ENCODE measurements around the gene RMC1. TPM values are rescaled to one million over a fixed set of nuclear protein-coding genes. Genes with fewer than 3 reads are reported as not detected.
A peak's percentile ranks its signal among the peaks of the same experiment; 100 is the strongest.
"Not testable (repeated sequence)": the region's sequence is repeated elsewhere in the genome, so short reads cannot be mapped to it uniquely, and the experiment has no call there.

RMC1 gene
- total RNA-seq, 2 experiments from 2014 or later: 26.1 to 28.5 TPM

DNA sequence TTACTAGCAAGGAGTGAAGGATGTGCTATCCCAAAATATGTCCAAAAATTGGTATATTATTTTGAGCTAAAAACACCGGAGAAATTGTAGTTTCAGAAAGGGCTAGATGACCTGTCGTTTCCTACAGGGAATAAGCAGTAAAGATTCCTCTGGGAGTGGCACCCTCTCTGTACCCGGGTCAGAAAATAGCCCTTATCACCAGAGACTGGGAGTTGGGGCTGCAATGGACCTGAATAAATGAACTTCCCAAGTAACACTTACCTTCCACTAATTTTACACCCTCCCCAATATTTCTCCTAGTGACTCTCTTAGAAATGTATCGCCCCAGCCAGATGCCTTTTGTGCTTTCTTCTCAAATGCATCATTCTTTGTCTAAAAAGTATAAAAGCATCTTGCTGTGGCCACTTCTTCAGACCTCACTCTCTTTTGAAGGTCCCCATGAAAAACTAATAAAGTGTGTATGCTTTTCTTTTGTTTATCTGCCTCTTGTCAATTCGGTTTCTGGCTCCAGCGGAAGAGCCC lies 734 bp upstream of the RMC1 start:
- DNase-seq (no peak), ATAC-seq (no peak)
- Mint-ChIP-seq H3K27me3 (no peaks in the 10 kb centered on the region), H3K4me3 (peak overlapping the region; percentile 97), H3K4me1 (ENCODE audit: low read depth) (peaks cover 41% of the 10 kb centered on the region), H3K27ac (peak overlapping the region; percentile 89), H3K9me3 (no peaks in the 10 kb centered on the region), H3K36me3 (ENCODE audit: low read depth) (peaks cover 11% of the 10 kb centered on the region)
- POLR2A ChIA-PET: interaction anchor here (0.6 to 3.5 kb wide), 7 partner anchors 9 to 365 kb away, joined by 3 to 11 read pairs (median 5); partner anchors contain the start of genes NPC1 and RIOK3
- CTCF ChIA-PET: interaction anchor here (1.5 to 6.8 kb wide), 3 partner anchors 11 to 14 kb away, joined by 5 to 44 read pairs (median 5); no protein-coding TSS in a partner anchor
- TF ChIP-seq, protein P1, sequence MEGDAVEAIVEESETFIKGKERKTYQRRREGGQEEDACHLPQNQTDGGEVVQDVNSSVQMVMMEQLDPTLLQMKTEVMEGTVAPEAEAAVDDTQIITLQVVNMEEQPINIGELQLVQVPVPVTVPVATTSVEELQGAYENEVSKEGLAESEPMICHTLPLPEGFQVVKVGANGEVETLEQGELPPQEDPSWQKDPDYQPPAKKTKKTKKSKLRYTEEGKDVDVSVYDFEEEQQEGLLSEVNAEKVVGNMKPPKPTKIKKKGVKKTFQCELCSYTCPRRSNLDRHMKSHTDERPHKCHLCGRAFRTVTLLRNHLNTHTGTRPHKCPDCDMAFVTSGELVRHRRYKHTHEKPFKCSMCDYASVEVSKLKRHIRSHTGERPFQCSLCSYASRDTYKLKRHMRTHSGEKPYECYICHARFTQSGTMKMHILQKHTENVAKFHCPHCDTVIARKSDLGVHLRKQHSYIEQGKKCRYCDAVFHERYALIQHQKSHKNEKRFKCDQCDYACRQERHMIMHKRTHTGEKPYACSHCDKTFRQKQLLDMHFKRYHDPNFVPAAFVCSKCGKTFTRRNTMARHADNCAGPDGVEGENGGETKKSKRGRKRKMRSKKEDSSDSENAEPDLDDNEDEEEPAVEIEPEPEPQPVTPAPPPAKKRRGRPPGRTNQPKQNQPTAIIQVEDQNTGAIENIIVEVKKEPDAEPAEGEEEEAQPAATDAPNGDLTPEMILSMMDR (IDR thresholded peaks at IDR 0.05): no peak
- intact Hi-C loops (cut with micrococcal nuclease): loop anchor here (5.0 kb wide), 1 partner anchor 85 kb away; the partner anchor contains the start of gene NPC1

DNA sequence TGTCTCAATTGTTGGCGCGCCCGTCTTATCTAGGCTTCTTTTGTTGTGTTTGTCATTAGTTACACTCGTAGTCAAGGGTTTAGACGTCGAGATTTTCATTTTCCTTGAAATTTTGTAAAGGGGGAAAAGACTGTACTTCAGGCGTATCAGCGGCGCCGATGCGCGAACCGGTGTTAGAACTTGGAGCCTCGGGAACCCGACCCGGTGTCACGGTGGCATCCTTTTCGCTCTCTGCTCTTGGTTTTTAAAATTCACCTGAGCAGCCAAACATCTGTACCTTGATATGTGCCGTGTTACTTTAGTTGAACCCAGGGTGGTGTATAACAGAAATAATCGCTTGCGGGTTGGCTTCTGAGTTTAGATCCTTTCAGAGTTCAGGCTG lies 643 bp downstream of the RMC1 start:
- intact Hi-C loops (cut with micrococcal nuclease): loop anchor here (5.0 kb wide), 1 partner anchor 83 kb away; the partner anchor contains the start of gene NPC1
- CTCF ChIA-PET: interaction anchor here (1.1 to 1.7 kb wide), 3 partner anchors 11 to 20 kb away, joined by 3 to 4 read pairs (median 4); no protein-coding TSS in a partner anchor
- no peaks in the 10 kb centered on the region for H3K27me3 Mint-ChIP-seq
- H3K4me1 Mint-ChIP-seq (ENCODE audit: low read depth): peaks cover 35% of the 10 kb centered on the region
- ATAC-seq (no peak), DNase-seq (peak; percentile 18)
- H3K9me3 Mint-ChIP-seq: no peaks in the 10 kb centered on the region
- peak overlapping the region; percentile 97 for H3K4me3 Mint-ChIP-seq
- H3K36me3 Mint-ChIP-seq (ENCODE audit: low read depth): peaks cover 12% of the 10 kb centered on the region
- TF ChIP-seq, protein P1 (IDR thresholded peaks at IDR 0.05): no peak
- POLR2A ChIA-PET: interaction anchor here (1.5 to 3.5 kb wide), 4 partner anchors 16 to 76 kb away, joined by 5 to 11 read pairs (median 6); partner anchors contain the start of gene RIOK3
- peak overlapping the region; percentile 84 for H3K27ac Mint-ChIP-seq

DNA sequence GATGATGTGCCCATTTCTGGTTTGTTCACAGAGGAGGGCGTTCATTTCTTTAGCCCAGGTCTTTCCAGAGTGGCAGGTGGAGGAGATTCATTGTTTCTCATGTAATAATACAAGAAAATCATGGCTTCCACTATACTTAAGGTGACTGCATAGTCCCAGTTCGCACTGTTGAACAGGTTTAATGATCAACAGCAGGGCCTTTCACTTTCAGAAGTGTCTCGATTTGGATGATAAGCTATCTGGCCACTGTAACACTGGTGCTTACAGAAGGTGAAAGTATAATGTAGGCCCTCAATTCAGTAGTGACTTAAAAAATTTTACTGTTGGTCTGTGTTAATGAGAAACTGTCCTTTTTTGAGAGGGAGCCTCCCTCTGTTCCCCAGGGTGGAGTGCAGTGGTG lies 1.4 kb downstream of the RMC1 start:
- Mint-ChIP-seq H3K4me1 (ENCODE audit: low read depth) (peaks cover 33% of the 10 kb centered on the region), H3K27ac (peak overlapping the region; percentile 84), H3K36me3 (ENCODE audit: low read depth) (peaks cover 12% of the 10 kb centered on the region), H3K27me3 (no peaks in the 10 kb centered on the region), H3K4me3 (peak overlapping the region; percentile 97), H3K9me3 (no peaks in the 10 kb centered on the region)
- ATAC-seq: peak; percentile 14
- CTCF ChIA-PET: interaction anchor here (0.6 to 1.7 kb wide), 9 partner anchors 10 to 373 kb away, joined by 3 to 6 read pairs (median 4); no protein-coding TSS in a partner anchor
- peak; percentile 22 for DNase-seq
- POLR2A ChIA-PET: interaction anchor here (1.5 to 3.5 kb wide), 2 partner anchors 16 to 18 kb away, joined by 6 to 11 read pairs; no protein-coding TSS in a partner anchor
- intact Hi-C loops (cut with micrococcal nuclease): loop anchor here (5.0 kb wide), 1 partner anchor 83 kb away; the partner anchor contains the start of gene NPC1
- TF ChIP-seq, protein P1 (IDR thresholded peaks at IDR 0.05): no peak

DNA sequence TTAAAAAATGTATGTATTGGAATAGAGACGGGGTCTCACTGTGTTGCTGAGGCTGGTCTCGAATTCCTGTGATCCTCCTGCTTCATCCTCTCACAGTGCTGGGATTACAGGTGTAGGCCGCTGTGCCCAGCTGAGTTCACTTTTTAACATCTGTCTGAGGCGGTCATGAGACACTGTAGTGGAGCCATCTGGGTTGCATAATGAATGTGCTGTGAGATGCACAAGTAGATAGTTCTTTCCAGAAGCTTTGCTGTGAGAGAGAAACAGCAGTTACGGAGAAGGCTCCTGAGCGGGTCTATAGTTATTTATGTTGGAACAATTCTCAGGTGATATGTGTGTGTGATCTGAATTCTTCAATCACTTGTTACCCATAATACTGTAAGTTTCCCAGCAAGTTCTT lies 3.1 kb downstream of the RMC1 start:
- no peak overlapping the region for H3K27ac Mint-ChIP-seq
- no peak overlapping the region for H3K4me3 Mint-ChIP-seq
- POLR2A ChIA-PET: no interaction called here
- DNase-seq (no peak), ATAC-seq (no peak)
- intact Hi-C loops (cut with micrococcal nuclease): no loop called here
- no peaks in the 10 kb centered on the region for H3K9me3 Mint-ChIP-seq
- TF ChIP-seq, protein P1 (IDR thresholded peaks at IDR 0.05): no peak
- no peaks in the 10 kb centered on the region for H3K27me3 Mint-ChIP-seq
- peaks cover 35% of the 10 kb centered on the region for H3K4me1 Mint-ChIP-seq (ENCODE audit: low read depth)
- H3K36me3 Mint-ChIP-seq (ENCODE audit: low read depth): peaks cover 23% of the 10 kb centered on the region
- CTCF ChIA-PET: interaction anchor here (1.0 to 1.5 kb wide), 2 partner anchors 82 to 375 kb away, joined by 3 to 5 read pairs; no protein-coding TSS in a partner anchor

DNA sequence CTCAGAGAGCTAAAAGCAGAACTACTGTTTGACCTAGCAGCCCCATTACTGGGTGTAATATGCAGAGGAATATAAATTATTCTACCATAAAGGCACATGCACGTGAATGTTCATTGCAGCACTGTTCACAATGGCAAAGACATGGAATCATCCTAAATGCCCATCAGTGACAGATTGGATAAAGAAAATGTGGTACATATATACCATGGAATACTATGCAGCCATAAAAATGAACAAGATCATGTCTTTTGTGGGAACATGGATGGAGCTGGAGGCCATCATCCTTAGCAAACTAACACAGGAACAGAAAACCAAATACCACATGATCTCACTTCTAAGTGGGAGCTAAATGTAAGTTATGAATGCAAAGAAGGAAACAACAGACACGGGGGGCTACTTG lies 7.6 kb downstream of the RMC1 start:
- POLR2A ChIA-PET: interaction anchor here (0.6 kb wide), 1 partner anchor 516 kb away, joined by 3 read pairs; no protein-coding TSS in a partner anchor
- ATAC-seq, DNase-seq, H3K27me3 Mint-ChIP-seq, H3K9me3 Mint-ChIP-seq, H3K4me3 Mint-ChIP-seq, H3K27ac Mint-ChIP-seq: not testable (repeated sequence)
- CTCF ChIA-PET: interaction anchor here (0.7 kb wide), 1 partner anchor 12 kb away, joined by 4 read pairs; no protein-coding TSS in a partner anchor
- H3K4me1 Mint-ChIP-seq (ENCODE audit: low read depth): peaks cover 19% of the 10 kb centered on the region
- H3K36me3 Mint-ChIP-seq (ENCODE audit: low read depth): peaks cover 24% of the 10 kb centered on the region
- intact Hi-C loops (cut with micrococcal nuclease): loop anchor here (10.0 kb wide), 1 partner anchor 294 kb away; no protein-coding TSS in a partner anchor

DNA sequence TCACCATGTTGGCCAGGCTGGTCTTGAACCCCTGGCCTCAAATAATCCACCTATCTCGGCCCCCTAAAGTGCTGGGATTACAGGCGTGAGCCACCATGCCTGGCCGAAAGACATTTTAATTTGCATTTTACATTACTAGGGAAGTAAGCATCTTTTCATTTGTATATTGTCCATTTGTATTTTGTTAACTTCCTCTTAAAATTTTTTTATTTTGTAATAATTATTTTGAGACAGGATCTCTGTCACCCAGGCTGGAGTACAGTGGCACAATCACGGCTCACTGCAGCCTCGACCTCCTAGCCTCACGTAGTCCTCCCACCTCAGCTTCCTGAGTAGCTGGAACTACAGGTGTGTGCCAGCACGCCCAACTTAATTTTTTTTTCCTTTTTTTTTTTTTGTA lies 8.9 kb downstream of the RMC1 start:
- ChIA-PET POLR2A (interaction anchor here (1.3 kb wide), 1 partner anchor 73 kb away, joined by 4 read pairs; no protein-coding TSS in a partner anchor), CTCF (interaction anchor here (0.6 to 1.6 kb wide), 6 partner anchors 8 to 62 kb away, joined by 3 to 7 read pairs (median 3); no protein-coding TSS in a partner anchor)
- intact Hi-C loops (cut with micrococcal nuclease): loop anchor here (10.0 kb wide), 1 partner anchor 293 kb away; no protein-coding TSS in a partner anchor
- not testable (repeated sequence) for H3K4me3 Mint-ChIP-seq, H3K9me3 Mint-ChIP-seq, ATAC-seq, DNase-seq, H3K27me3 Mint-ChIP-seq
- Mint-ChIP-seq H3K27ac (peak overlapping the region; percentile 31), H3K4me1 (ENCODE audit: low read depth) (peaks cover 13% of the 10 kb centered on the region), H3K36me3 (ENCODE audit: low read depth) (peaks cover 25% of the 10 kb centered on the region)
